Stimulated activated memory B cell treated with anti-CD40 and anti-IgM and Interleukin-4, amounts not matched to agents 10 μg/mL and 1 μg/mL and 100 μg/mL, for 72 hours (primary cell): ENCODE data around the gene MFSD2B.

ENCODE experiments used
- ATAC-seq: fragments of 150-1000 bp; cut with Tn5 transposase; 2 replicates; pipeline ENCODE4 v1.10.0; 2021
- H3K27ac Mint-ChIP-seq: one replicate; pipeline ENCODE4 v1.8.0; 2022; ENCODE audit warnings: mild to moderate bottlenecking, mixed read lengths
- H3K27me3 Mint-ChIP-seq: one replicate; pipeline ENCODE4 v1.8.0; 2022; ENCODE audit warnings: mixed read lengths
- H3K36me3 Mint-ChIP-seq: one replicate; pipeline ENCODE4 v1.8.0; 2022; ENCODE audit warnings: mixed read lengths
- H3K4me1 Mint-ChIP-seq: one replicate; pipeline ENCODE4 v1.8.0; 2022; ENCODE audit warnings: mixed read lengths
- H3K4me3 Mint-ChIP-seq: one replicate; pipeline ENCODE4 v1.8.0; 2022; ENCODE audit warnings: mild to moderate bottlenecking, moderate library complexity, mixed read lengths
- H3K9me3 Mint-ChIP-seq: one replicate; pipeline ENCODE4 v1.8.0; 2022; ENCODE audit warnings: mixed read lengths

The MFSD2B gene

GRCh38 chr2:24055750-24056149 is 45.9 kb downstream of the MFSD2B start:
- no peaks in the 10 kb centered on the region for H3K9me3 Mint-ChIP-seq
- no peak overlapping the region for H3K4me3 Mint-ChIP-seq
- no peaks in the 10 kb centered on the region for H3K4me1 Mint-ChIP-seq
- no peaks in the 10 kb centered on the region for H3K36me3 Mint-ChIP-seq
- H3K27ac Mint-ChIP-seq, result no peak overlapping the region
- no peaks in the 10 kb centered on the region for H3K27me3 Mint-ChIP-seq
- ATAC-seq, result no peak

GRCh38 chr2:24058564-24059271 is 48.8 kb downstream of the MFSD2B start:
- Mint-ChIP-seq H3K9me3 (no peaks in the 10 kb centered on the region), H3K36me3 (no peaks in the 10 kb centered on the region), H3K4me3 (no peak overlapping the region), H3K27ac (no peak overlapping the region), H3K4me1 (no peaks in the 10 kb centered on the region), H3K27me3 (no peaks in the 10 kb centered on the region)
- ATAC-seq, result no peak

- Mint-ChIP-seq H3K4me1 (no peaks in the 10 kb centered on the region), H3K4me3 (no peak overlapping the region)
These were observed 55.5 kb downstream of the MFSD2B start for GRCh38 chr2:24065341-24065740.

GRCh38 chr2:24072259-24072658 is 62.4 kb downstream of the MFSD2B start:
- H3K4me1 Mint-ChIP-seq, result peaks cover 16% of the 10 kb centered on the region
- H3K36me3 Mint-ChIP-seq, result peaks cover 30% of the 10 kb centered on the region
- no peaks in the 10 kb centered on the region for H3K27me3 Mint-ChIP-seq
- no peaks in the 10 kb centered on the region for H3K9me3 Mint-ChIP-seq
- H3K4me3 Mint-ChIP-seq, result no peak overlapping the region
- H3K27ac Mint-ChIP-seq, result no peak overlapping the region
- no peak for ATAC-seq

More at GRCh38 chr2:24065341-24065740, 55.5 kb downstream of the MFSD2B start:
- no peak for ATAC-seq
- Mint-ChIP-seq H3K36me3 (peaks cover 18% of the 10 kb centered on the region), H3K9me3 (no peaks in the 10 kb centered on the region), H3K27ac (no peak overlapping the region), H3K27me3 (no peaks in the 10 kb centered on the region)

DNA sequence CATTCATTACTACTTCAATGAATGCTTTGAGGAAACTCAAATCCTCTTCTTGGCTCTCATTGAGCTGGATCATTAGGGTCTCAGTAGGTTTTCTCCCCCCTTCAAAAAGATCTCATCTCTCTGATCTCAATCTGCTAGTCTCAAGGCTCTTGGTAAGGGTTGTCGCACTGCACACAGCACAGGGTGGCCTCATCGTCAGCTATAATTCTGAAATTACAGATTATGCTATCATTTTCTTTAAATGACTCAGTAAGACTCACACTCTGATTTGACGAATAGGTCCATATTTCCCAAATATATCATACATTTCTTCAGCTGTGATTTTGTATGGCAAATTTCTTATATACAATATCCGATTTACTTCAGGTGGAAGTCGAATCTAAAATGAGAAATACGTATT is 63.9 kb downstream of the MFSD2B start:
- no peak overlapping the region for H3K4me3 Mint-ChIP-seq
- H3K4me1 Mint-ChIP-seq, result peaks cover 23% of the 10 kb centered on the region
- no peak overlapping the region for H3K27ac Mint-ChIP-seq

DNA sequence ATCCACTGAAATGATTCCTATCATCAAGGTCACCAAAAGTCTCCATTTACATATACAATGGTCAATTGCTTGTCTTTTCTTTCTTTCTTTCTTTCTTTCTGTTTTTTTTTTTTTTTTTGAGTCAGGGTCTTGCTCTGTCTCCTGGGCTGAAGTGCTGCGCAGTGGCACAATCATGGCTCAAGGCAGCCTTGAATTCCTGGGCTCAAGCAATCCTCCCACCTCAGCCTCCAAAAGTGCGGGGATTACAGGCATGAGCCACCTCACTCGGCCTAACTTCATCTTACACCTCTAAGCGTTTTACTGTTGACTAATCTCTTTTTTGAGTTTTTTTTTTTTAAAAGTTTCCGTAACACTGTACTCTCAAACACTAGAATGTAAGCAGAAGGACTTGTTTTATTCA is 65.4 kb downstream of the MFSD2B start:
- ATAC-seq, result no peak
- Mint-ChIP-seq H3K36me3 (peaks cover 12% of the 10 kb centered on the region), H3K4me3 (peak overlapping the region; percentile 97), H3K27ac (peak overlapping the region; percentile 94), H3K9me3 (no peaks in the 10 kb centered on the region), H3K27me3 (no peaks in the 10 kb centered on the region), H3K4me1 (peaks cover 23% of the 10 kb centered on the region)

More for the DNA sequence above, 63.9 kb downstream of the MFSD2B start:
- ATAC-seq, result no peak
- Mint-ChIP-seq H3K9me3 (no peaks in the 10 kb centered on the region), H3K36me3 (peaks cover 25% of the 10 kb centered on the region), H3K27me3 (no peaks in the 10 kb centered on the region)
